Adipose tissue (tissue), 3 donors: ENCODE data around the gene RAPGEF1. TPM values are rescaled to one million over a fixed set of nuclear protein-coding genes. Genes with fewer than 3 reads are reported as not detected.

ENCODE experiments used
- H3K27ac ChIP-seq: one replicate; pipeline ENCODE4 v1.5.1; 2013; ENCODE audit warnings: low read depth, low read length
- WGBS, 3 donors: extraction: QIAGEN DNeasy Blood & Tissue Kit; methylation state at CpG; one replicate each; pipeline ENCODE4 v1.1.7; 2013; 5-methylcytosine and 5-hydroxymethylcytosine counted together
- polyA plus RNA-seq, 3 donors: library from polyadenylated mRNA; stranded (reverse); fragments of 200-250 nt; gene quantifications; one replicate each; pipeline ENCODE4 v1.2.3, GENCODE V29; 2013
- donor health status: healthy with polysubstance abuse.
- donor health status: Bipolar disorder and iron deficiency.
- donor health status: healthy.

RAPGEF1 gene
- polyA plus RNA-seq, 3 donors = 31.2 to 34.8 (median 32.8) TPM

DNA sequence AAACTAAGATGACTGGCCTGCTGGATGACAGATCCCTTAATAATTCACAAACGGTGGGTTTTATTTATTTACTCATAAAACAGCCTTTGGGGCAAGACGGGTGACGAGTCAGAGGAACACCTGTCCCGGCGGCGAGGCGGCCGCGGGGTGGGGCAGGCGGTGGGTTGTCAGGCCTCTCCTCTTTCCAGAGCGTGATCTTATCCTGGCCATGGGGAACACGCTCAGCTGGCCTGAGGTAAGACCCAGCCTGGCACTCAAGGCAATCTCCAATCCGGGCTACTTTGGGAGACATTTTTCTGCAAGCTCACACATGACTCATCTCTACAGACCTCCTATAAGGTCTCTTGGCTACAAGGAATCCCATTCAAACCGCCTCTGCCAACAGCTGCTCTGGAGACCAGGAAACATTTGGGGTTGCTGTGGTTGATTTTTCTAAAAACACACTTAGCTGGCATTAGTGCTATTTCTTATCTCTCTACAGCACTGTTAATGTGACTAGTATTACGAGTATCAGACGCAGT is 6.3 kb downstream of the RAPGEF1 start:
- 37 to 57% (median 47%) methylated on average over 16 of the region's 16 CpGs for WGBS, 3 donors
- H3K27ac ChIP-seq = no peak overlapping the region

GRCh38 chr9:131732636-131733289 is 7.1 kb downstream of the RAPGEF1 start:
- WGBS, 3 donors = 49 to 78% (median 58%) methylated on average over 12 of the region's 12 CpGs
- no peak overlapping the region for H3K27ac ChIP-seq

DNA sequence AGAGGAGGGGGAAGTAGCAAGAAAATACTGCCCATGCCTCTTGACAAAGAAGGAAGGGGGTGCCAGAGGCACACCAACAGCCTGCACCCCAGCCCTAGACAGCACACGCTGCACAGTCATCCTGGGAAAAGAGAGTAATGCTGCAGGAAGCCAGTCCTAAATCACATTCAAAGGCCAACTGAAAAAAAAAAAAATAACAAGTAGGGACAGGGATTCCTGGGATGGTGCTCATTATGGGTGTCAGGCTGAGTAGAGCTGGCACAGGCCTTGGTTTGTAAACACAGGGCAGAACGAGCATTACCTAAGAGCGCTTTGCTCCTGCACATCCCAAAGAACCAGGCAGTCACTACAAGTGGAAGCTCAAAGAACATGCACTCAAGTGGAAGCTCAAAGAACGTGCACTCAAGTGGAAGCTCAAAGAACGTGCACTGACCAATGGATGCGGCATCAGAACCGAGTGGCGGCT is 7.8 kb downstream of the RAPGEF1 start:
- WGBS, 3 donors = 78 to 84% (median 78%) methylated on average over 8 of the region's 8 CpGs
- no peak overlapping the region for H3K27ac ChIP-seq

DNA sequence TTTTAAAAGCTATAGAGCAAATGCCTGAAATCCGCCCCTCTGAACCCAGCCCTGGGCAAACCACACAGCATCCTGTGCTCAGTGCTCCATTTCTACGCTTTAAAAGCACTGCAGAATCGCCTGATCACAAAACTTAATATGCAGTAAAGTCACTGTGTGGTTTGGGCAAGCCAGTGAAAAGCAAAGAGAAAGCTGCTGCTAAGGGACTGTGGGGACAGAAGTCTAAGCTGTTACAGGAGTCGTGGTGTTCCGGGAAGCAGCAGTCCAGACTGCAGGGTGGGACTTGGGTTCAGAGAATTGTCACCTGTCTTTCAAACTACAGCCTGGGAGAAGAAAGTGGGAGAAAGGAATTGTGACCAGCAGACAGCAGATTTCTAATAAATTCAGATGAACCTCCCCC is 8.2 kb downstream of the RAPGEF1 start:
- H3K27ac ChIP-seq = no peak overlapping the region
- WGBS, 3 donors = 69 to 85% (median 69%) methylated on average over 5 of the region's 5 CpGs

DNA sequence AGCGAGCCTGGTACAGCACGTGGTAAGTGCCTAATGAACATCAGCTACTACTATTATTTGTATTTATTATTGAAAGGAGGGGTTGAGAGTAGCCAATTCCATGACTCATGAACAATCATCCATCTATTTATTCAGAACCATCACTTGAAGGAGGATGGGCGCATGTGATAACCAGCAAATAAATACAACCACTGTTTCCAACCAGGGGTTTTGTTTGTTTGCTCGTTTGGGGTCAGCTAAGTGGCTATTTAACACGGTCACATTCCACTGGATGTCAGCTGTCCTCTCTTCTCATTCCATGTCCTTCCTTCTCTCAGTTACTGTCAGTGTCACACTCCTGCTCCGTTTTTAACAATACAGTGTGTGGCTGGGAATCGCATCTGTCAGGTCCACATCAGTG is 8.6 kb downstream of the RAPGEF1 start:
- H3K27ac ChIP-seq = no peak overlapping the region
- 74 to 76% (median 74%) methylated on average over 7 of the region's 7 CpGs for WGBS, 3 donors

DNA sequence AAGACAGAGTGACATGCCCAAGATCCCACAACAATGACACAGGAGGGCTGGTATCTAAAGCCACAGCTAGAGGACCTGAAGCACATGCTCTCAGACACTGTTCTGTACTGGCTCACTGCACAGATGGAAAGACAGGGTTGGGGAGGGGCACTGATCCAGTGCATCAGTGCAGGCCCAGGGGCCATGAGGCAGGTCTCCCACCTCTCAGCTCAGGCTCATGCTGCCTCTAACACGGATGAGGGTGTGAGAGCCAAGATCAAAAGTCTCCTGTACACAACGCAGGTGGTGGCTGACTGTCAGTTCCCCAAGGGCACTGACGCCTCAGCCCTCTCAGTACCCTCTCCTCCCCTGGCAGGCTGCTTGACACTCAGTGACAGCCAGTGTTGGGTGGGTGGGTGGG is 10.9 kb downstream of the RAPGEF1 start:
- no peak overlapping the region for H3K27ac ChIP-seq
- 23 to 64% (median 40%) methylated on average over 3 of the region's 3 CpGs for WGBS, 3 donors

DNA sequence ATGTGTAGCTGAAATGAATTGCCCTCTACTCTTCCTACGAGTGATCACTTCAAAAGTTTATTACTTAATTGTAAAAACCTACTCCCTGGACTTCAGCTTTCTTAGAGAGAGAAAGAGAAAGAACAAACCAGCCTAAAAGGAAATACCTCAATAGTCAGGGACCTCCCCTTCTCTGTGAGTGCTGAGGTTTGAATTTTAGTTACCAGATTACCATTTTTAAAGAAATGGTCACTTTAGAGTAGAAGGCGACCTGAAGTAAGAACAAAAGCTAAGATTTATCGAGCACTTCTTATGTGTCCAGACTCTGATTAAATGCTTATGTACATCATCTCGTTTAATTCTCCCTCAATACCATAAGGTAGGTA is 11.3 kb downstream of the RAPGEF1 start:
- no peak overlapping the region for H3K27ac ChIP-seq
- 65 to 81% (median 68%) methylated on average over 4 of the region's 4 CpGs for WGBS, 3 donors

GRCh38 chr9:131727795-131728545 is 11.9 kb downstream of the RAPGEF1 start:
- no peak overlapping the region for H3K27ac ChIP-seq
- WGBS, 3 donors = 38 to 67% (median 43%) methylated on average over 5 of the region's 5 CpGs

GRCh38 chr9:131727184-131727759 is 12.6 kb downstream of the RAPGEF1 start:
- 71 to 75% (median 74%) methylated on average over 7 of the region's 7 CpGs for WGBS, 3 donors
- H3K27ac ChIP-seq = no peak overlapping the region

- 52 to 82% (median 55%) methylated on average over 2 of the region's 2 CpGs for WGBS, 3 donors
- no peak overlapping the region for H3K27ac ChIP-seq
These were observed 15.2 kb downstream of the RAPGEF1 start for GRCh38 chr9:131724683-131725082.

- 46 to 77% (median 68%) methylated on average over 5 of the region's 5 CpGs for WGBS, 3 donors
- no peak overlapping the region for H3K27ac ChIP-seq
These were observed 16.2 kb downstream of the RAPGEF1 start for GRCh38 chr9:131723632-131724031.

DNA sequence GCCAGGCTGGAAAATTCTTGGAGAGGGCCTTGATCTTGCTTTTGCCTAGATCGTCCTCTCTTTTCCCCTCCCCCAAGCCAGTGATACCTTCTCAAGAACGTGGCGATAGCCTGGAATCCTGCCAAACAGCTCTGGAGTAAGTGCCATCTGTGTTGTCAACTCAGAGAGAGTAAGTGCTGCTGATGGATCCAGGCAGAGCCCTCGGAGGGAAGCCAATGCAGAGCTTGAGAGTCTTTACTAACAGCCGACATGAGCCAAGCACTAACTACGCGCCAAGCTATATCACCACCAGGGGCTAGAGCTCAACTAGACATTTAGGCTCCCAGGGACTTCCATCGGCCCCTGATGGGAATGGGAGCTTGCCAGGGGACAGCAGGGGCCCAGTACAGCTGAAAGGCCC is 17.6 kb downstream of the RAPGEF1 start:
- no peak overlapping the region for H3K27ac ChIP-seq
- 70 to 79% (median 78%) methylated on average over 8 of the region's 8 CpGs for WGBS, 3 donors

- H3K27ac ChIP-seq = no peak overlapping the region
- WGBS, 3 donors = 89 to 95% (median 94%) methylated on average over 13 of the region's 13 CpGs
These were observed 18.8 kb downstream of the RAPGEF1 start for GRCh38 chr9:131721076-131721475.

- H3K27ac ChIP-seq = no peak overlapping the region
- WGBS, 3 donors = 76 to 92% (median 91%) methylated on average over 6 of the region's 6 CpGs
These were observed 19.5 kb downstream of the RAPGEF1 start for GRCh38 chr9:131720330-131720729.

- 54 to 71% (median 68%) methylated on average over 7 of the region's 7 CpGs for WGBS, 3 donors
- H3K27ac ChIP-seq = no peak overlapping the region
These were observed 20.5 kb downstream of the RAPGEF1 start for GRCh38 chr9:131719262-131719908.

DNA sequence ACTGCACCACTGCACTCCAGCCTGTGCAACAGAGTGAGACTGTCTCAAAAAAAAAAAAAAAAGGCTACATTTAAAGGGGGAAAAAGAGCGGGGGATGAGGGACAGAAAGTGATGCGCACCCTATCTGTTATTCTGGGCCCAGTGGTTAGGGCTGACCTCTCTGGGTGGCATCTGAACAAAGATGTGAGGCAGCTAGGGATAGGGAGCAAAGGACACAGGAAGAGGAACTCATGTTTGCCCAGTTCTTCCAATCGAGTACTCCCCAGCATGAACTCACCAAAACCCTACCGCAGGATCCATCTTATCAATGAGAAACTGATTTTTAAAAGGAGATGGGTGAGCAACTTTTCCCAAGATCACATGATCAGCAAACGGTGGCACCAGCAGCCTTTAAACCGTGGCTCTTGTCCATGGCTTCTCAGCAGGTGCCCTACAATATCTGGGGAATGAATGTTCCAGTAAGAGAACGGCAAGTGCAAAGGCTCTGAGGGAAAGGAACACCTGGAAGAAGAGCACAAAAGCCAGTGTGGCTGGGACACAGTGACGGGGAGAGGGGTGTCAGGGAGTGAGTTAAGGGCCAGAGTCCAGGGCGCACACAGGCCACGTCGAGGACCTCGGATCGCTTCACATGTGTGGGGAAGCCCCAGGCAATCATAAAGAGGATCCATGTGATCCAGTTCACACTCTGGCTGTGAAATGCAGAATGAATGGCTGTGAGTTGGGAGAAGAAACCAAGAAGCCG is 22.0 kb downstream of the RAPGEF1 start:
- 52 to 91% (median 89%) methylated on average over 14 of the region's 14 CpGs for WGBS, 3 donors
- H3K27ac ChIP-seq = no peak overlapping the region

- H3K27ac ChIP-seq = no peak overlapping the region
- 35 to 63% (median 47%) methylated on average over 5 of the region's 5 CpGs for WGBS, 3 donors
These were observed 24.0 kb downstream of the RAPGEF1 start for GRCh38 chr9:131715906-131716305.

DNA sequence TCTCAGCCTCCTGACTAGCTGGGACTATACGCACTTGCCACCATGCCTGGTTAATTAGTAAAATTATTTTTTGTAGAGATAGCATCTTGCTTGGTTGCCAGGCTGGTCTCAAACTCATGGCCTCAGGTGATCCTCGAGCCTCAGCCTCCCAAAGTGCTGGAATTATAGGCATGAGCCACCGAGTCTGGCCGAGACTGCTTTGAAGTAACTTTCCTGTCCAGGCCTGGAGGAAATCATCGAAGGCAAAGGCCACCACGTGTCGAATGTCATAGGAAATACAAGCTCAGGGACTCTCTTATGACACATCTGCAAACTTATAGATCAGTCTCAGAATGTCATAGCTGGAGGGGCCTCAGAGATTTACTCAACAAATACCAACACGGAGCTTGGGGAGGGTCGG is 25.1 kb downstream of the RAPGEF1 start:
- 77 to 80% (median 78%) methylated on average over 9 of the region's 9 CpGs for WGBS, 3 donors
- H3K27ac ChIP-seq = peak overlapping the region; percentile 24
